Thyroid gland (tissue), 4 donors: ENCODE data around the gene ZNF132.
"Not testable (repeated sequence)": the region's sequence is repeated elsewhere in the genome, so short reads cannot be mapped to it uniquely, and the experiment has no call there.

Experiments used
- CTCF ChIP-seq, 6 experiments: fragments of 200-600 bp in 3 of 6; fragments of 450-650 bp in 3 of 6; sonication (generic) in 3 of 6; IDR thresholded peaks; one replicate each; pipeline ENCODE4 v1.5.1; 2016 to 2019; ENCODE audit warnings: antibody characterized with exemption in 6 of 6, mild to moderate bottlenecking in 2 of 6, inconsistent platforms in 1 of 6, moderate library complexity in 1 of 6
- POLR2A ChIP-seq, 2 donors: fragments of 450-650 bp; IDR thresholded peaks; one replicate each; pipeline ENCODE4 v1.6.1; 2017; ENCODE audit warnings: antibody characterized with exemption in 2 of 2, mild to moderate bottlenecking in 2 of 2, moderate library complexity in 1 of 2

- not testable (repeated sequence) for TF ChIP-seq CTCF, POLR2A (IDR thresholded peaks at IDR 0.05)
Measured at GRCh38 chr19:58484349-58484748, 44.4 kb upstream of the ZNF132 start.
